ENCODE measurements around the gene ETV6.

The ETV6 gene

DNA sequence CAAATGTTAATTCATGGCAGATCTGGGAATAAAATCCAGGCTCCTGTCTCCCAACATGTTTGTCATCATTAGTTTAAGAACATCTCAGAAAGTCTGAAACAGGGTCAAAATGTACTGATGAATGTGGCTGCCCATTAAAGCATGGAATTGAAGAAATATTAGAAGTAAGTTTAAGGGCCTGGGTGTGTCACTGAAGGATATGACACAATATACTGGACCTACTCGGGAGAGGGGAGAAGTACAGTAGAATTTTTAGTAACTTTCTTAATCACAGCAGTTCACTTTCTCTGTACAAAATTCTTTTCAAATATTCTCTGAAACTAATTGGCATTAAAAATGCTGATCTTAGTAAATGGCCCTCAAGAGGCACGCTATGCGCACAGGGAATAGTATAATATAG, 185.5 kb downstream of the ETV6 start:
- DNase-seq = no peak

DNA sequence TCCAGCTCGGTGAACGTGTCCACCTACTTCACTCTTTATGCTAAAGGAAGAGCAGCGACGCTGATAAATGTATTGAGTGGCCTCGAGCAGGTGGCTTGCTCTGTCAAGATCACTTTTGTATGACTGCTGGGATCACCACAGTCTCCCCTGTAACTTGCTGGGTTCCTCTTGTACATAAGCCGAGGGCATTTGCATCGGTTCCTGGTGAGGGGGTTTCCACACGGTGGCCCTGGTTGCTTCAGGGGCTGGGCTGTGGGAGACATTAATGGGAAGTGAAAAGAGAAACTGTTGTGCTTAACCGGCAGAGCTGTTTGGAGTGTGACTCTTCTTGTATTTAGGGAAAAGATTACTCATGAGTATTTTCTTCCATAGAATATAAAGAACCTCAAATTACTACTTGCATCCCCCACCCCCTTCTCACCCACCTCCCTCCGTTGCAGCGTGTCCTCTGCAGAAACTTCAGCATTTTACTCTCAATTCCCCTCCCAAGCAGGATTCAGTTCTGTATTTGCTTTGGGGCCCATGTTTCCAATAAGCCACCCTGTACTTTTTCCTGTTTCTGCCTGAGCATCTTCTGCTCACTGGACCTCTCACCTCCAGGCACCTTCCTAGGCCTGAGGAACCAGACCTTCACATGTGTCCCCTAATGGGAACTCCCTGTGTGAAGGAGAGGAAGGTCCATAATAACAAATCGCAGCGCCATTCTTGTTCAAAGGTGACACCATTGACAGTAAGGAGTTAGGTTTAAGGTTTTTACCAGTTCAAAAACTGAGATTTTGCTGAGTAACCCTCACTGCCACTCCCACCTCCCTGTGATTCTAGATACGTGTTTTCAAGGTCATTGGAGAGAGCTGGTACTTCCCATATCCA, 187.0 kb downstream of the ETV6 start:
- DNase-seq = peak; percentile 77

DNA sequence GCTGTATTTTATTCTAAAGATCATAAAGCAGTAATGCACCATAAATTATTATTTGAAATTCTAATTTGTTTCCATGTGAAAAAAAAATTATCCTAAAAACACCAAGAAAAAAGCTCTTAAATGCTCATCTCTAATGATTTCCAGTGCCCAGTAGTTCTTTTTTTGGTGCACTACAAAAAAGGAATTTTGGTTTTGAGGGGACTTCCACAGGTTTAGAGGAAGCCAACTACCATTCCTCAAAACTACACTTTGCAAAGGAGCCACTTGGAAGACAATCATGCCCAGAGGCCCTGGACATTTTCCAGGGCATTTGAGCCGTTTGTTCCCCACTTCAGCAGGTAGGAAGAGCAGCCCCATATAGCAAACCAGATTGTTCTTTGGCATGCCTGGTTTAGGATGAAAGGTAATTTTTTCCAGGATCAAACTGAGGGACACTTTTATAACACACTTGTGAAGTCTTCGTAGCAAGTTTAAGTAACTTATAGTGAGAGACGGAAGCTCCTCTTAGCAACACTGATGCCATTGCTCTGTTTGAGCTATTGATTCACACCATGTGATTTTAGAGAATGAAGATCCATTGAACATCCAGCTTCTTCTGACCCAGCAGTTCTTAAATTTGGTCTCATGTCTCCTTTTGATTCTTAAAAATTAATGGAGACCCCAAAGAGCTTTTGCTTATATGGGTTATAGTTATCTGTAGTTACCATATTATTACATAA, 187.9 kb downstream of the ETV6 start:
- no peak for DNase-seq

DNA sequence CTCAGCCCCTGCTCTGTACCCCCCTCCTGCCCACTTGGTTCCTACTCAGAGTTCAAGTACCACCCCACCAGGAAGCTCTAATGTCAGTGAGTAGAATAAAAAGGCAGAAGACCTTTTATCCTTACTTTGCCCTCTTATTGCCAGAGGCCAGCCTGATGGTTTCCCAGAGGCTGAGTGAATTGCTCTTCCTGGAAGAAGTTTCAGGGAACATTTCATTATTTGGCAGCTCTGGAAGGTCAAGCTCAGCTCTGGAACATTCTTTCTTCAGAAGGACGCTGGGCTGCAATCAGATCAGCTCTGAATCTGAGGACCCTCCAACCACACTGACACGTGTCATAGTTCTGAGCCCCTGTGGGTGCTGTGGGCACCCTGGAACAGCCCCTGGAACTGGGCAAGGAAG, 188.9 kb downstream of the ETV6 start:
- DNase-seq = no peak

DNA sequence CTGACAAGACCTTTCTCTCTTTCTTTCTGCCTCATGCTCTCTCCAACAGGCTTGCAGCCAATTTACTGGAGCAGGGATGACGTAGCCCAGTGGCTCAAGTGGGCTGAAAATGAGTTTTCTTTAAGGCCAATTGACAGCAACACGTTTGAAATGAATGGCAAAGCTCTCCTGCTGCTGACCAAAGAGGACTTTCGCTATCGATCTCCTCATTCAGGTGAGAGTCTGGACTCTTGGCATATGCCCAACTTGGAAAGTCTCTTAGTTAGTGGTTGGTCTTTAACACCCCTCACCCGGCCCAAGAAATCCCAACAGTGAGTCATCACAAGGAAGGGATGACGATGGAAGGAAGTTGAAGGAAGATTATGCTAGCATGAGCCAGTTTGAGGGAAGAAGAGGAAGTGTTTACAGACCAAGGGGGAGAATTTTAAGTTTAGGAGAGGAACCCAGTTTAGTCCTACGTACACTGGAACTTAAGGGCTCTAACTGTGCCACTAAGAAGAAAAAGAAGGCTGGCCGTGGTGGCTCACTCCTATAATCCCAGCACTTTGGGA, 189.7 kb downstream of the ETV6 start:
- no peak for DNase-seq

DNA sequence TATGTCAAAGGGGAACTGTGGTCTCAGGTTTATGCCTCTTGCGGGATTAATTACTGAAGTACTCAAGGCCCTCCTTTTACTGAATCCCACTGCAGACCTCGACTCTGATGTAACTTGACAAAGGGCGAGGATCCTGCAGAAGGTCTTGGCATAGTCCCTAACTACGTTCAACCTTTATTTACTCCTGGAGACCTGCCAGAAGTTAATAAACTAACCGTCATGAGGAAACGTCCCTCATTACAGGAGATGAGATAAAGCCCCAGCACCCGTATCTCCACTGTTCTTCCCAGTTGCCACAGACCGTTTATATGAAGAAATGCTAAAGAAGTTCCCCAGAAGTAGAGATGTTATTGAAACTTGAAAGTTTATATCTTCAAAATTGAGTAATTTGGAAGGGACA, 190.9 kb downstream of the ETV6 start:
- DNase-seq = no peak

DNA sequence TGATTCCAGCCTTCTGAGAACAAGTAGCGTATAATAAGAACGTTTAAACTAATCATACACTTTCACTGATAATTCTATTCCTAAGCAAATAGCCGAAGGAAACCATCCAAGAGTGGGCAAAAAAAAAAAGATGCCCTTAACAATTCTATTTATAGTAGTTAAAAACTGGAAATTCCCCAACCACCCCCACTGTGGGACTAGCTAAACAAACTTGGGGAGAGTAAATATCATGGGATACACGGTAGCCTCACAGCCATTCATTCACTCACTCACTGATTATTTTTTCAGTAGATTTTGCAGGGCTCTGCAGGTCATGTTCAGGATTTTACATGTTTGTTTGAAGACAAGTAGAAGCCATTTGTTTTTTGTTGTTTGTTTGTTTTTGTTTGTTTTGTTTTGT, 197.0 kb downstream of the ETV6 start:
- no peak for DNase-seq

DNA sequence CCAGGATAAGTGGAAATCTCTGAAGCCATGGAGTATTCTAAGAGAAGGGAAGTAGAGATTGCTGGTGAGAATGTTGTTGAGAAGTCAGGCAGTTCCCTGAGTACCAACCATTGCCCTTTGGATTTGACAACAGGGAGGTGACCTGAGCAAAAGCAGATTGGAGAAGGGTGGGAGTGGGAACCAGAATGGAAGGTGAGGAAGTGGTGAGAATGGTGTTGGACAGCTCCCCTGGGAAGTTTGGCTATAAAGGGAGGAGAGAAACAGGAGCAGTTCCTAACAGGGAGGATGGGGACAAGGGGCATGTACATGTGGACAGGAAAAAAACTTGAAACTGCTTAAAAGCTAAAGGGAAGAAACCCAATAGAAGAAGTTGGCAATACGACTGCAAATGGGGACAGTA, 198.1 kb downstream of the ETV6 start:
- DNase-seq = no peak

DNA sequence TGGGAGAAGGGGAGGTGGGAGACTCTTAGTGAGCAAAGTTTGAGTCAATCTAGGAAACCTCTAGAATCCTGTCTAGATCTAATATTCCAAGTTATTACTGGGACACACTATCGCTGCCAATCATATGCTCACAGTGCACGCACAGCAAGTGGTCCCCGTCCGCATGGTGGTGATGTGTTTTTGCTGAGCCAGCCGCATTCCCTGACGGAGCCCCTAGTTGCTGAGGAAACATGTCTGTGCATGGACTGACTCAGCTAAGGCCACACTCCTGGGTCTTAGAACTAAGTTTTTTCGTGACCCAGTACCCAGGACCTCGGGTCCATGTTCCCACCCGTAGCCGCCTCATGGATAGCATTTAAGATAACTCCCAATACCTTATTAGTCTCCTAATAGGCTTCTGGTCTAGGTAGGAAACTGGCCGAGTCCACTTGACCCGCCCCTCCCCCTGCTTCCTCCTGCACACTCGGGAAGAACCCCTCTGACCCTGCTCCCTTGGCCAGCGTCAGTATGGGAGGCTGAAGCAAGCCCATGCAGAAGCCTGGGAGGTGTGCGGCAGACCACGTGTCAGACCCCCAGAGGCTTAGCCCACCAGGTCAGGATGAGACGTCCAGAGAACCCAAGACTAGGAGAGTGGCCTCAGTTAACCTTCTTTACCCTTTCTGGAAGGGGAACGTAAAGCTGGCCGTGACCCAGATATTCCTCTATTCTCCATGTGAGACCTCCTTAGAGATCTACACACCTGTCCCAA, 200.5 kb downstream of the ETV6 start:
- no peak for DNase-seq

DNA sequence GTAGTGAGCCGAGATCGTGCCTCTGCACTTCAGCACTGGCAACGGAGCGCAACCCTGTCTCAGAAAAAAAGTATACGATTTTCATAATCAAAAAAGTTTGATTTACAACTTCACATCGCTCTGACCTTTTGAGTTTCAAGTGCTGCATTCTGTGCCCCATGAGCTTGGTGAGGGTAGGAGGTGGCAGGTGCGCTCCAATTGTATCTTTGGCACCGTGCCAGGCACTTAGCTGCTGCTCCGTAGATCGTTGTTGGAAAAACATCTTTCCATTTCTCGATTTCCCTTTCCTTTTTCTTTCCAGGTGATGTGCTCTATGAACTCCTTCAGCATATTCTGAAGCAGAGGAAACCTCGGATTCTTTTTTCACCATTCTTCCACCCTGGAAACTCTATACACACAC, 203.7 kb downstream of the ETV6 start:
- DNase-seq = no peak

DNA sequence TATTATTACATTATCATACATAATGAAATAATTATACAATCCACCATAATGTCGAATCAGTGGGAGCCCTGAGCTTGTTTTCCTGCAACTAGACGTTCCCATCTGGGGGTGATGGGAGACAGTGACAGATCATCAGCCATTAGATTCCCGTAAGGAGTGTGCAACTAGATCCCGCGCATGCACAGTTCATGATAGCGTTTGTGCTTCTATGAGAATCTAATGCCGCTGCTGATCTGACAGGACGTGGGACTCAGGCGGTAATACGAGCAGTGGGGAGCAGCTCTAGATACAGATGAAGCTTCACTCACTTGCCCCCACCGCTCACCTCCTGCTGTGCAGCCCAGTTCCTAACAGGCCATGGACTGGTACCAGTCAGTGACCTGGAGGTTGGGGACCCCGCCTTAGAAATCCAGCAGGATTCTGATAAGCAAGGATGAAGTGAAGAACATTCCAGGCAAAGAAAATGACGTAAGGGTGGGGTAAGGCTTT, 204.6 kb downstream of the ETV6 start:
- no peak for DNase-seq

DNA sequence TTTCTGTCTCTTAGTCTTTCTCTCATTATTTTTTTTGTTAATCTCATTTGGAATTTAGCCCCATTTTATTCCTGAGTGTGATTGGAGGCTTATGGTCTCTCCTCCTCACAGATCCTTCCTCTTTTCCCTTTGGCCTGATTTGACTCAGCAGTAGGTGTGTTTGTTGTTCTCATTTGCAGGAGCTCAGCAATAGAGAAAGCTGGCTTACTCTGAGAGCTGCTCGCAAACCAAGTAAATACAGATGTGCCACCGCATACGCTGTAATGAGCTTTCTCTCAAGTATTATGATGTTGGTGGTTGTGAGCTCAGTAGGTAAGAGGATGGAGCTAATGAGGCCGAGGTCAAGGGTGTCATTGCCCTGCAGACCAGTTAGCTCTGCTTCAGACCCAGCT, 206.5 kb downstream of the ETV6 start:
- no peak for DNase-seq

DNA sequence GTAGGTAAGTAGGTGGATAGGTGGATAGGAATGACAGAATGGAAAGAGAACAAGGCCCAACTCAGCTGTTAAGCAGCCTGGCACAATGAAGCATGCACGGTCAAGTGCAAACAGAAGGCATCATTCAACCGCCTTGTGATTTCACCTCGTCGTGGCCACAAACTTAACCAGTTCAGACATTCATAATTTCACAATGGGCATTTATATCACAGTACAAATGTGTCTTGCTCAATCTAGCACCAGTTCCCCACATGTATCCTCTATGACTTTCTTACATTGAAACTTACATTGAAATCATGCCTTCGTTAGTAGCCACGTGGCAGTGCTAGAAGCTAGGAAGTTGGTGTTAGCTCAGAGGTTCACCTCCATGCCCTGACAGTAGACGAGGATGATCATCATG, 207.5 kb downstream of the ETV6 start:
- DNase-seq = no peak

DNA sequence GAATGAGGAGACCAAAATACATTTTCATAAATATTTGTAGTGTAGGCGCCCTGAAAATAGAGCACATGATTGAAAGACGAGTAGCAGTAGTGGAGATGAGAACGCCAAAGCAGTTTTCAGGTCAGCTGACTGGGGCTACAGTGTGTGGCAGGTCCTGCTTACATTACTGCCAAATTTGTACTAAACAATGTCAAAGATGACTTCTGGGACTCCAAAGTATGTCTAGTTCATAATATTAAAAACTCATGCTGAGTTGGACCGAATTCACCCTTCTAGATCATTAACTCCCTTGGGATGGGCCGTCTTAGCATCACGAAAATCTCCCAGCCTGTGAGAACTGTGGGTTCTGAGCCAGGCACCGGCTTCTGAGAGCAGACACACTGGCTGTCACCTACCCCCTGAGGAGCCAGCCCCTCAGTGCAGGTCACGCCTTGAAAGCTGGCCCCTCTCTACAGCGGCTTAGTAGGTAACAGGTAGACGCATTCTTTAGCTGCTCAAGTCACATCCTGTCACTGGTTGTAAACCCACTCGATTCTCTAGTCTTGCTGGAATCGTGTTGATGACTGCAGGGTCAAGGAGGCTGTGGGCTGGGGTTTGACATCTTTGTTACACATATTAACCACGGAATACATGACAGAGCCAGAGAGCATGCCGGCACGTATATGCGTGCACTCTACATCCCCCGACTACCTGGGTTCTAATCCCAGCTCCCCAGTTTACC, 210.4 kb downstream of the ETV6 start:
- DNase-seq = peak; percentile 9

DNA sequence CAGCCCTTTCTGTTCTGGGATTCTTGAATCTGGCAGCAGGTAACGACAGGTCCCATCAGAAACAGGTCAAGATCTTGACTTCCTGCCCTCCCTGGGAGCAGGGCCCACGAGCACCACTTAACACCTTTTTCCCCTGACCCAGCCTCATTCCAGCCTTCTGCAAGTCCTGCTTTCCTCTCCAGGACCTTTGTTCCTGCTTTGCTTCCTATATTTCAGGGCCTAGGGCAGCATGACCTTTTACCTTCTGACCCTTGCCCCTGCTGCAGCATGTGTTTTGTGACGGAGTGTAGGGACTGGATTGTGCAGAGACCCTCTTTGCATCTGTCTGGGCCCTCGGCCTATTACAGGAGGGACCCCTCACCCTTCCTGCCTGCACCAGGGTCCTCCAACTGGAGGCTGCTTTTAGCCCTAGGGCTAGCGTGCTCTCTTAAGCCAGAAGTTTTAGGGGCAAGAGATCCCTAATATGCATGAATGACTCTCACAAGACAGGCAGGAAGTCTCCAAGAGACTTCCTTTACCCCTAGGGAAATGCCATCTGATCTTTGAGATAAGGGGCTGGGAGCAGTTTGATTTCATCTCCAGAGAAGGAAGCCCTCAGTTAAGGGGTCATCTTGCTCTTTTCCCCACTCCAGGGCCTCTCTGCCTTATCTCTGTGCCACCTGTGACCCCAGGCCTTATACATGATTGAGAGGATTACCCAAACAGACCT, 211.8 kb downstream of the ETV6 start:
- DNase-seq = no peak

DNA sequence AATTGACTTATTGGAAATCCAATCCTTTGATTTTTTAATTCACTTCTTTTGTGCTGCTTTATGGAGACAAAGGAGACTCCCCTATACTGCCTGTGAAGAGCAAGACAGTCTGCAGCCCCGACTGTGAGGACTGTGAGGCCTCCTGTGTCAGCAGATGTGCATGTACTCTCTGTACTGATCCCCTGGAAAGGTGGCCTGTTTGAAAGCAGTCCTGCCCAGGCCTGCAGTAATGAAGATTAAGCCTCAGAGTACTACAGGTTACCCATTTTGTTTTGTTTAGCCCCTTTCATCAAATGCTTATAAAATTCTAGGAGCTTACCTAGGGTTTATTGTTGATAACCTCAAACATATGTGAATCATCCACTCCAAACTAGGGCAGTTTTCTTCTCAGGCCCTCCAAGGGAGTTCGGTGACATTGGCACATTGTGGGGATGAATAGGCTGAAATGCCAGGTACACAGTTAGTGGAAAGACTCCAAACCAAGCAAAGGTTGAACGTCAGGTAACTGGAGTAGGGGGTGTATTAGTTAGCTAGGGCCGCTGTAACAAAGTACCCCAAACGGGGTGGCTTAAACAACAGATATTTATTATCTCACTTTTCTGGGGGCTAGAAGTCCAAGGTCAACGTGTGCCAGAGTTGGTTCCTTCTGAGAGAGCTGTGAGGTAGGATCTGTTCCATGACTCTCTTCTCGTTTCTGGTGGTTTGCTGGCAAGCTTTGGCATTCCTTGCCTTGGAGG, 212.6 kb downstream of the ETV6 start:
- DNase-seq = no peak

DNA sequence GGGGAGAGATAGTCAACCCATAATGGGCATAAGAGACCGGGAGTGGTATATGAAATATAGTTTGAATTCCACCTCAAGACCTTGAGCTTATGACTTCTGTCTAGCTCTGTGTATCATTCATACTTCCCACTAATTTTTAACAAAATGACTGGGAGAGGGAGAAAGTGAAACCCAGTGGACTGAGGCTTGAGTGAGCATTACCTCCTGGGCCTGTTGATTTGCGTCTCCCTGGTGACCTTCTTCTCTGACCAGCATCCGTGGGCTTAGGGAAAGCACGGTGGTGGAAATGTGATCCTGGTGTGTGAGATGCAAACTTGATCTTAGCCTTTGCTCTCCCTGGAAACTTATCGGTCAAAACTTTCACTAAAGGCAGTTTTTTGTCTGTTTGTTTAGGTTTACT, 213.3 kb downstream of the ETV6 start:
- DNase-seq = no peak

DNA sequence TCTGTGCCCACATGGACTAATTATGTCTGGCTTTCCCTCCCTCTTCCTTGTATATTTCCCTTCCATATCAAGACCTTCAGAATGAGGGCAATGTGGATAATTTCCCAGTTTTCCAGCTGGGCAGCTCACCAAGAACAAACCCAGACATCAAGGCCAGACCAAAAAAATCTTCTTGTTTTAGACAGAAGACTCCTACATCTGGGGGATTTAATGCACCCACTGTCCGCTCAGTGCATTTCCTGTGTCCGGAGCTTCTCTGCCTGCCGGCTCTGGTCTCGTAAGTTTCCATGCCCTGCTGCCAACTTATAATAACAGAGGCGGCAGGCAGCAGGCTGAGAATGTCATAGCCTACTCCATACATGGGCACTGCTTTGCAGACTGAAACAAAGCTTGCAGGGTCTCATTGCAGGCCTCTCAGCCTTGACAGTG, 214.0 kb downstream of the ETV6 start:
- DNase-seq = no peak

DNA sequence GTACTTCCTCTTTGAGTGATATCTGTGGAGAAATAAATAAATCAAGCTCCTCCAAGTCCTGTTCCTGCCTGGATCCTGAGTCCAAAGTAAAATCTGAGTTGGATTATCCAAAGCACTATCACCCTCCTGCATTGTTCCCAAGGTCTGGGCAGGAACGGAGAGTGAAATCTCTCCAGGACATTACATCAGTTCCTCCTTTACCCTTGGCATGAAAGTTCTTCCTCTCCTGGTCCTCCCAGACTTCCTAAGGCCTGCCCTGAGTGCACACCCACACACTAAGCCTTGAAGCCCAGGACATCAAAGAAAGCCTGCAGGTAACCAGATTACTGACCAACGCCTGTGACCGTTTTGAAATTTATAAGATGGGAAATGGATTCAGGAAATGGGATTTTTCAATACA, 214.5 kb downstream of the ETV6 start:
- no peak for DNase-seq

DNA sequence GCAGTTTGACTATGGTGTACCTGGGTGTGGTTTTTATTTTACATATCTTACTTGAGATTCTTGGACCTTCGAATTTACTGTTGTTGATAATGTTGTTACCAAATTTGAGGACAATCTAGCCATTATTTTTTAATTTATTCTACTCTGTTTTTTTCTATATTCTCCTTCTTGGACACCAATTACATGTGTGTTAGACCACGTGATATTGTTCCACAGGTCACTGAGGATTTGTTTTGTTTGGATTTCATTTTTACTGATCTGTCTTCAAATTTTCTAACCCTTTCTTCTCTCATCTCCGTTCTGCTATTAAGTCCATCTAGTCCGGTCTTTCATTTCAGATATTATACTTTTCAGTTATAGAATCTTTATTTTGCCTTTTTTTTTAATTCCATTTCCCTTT, 216.3 kb downstream of the ETV6 start:
- DNase-seq = no peak

DNA sequence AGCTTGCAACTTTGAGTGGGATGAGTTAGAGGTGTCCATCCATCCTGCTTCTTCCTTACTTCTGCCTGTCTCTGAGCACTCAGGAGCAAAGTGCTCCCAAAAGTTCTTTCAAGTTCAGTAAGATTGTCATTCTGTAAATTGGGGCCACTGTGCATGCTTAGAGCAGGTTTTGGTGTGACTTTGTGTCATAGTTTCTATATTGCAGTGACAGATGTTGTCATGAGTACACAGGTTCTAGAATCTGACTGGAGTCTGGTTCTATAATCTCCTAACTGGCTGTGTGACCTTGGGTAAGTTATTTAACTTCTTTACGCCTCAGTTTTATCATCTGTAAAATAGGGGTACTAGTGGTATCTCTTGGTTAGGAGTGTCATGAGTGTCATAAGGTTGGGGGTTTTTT, 218.6 kb downstream of the ETV6 start:
- no peak for DNase-seq

Data from stimulated activated naive CD4-positive, alpha-beta T cell treated with Interleukin-2 at 50 U/mL for 16 hours (primary cell).